Urinary bladder (tissue), 4 donors: ENCODE results near the gene FCER1G. TPM values are rescaled to one million over a fixed set of nuclear protein-coding genes. Genes with fewer than 3 reads are reported as not detected.

Source experiments
- DNase-seq: peaks from one replicate; pipeline ENCODE4 v3.0.0-alpha.2; 2015; ENCODE audit errors: extremely low spot score
- H3K27ac ChIP-seq: one replicate; pipeline ENCODE4 v1.5.1; 2013; ENCODE audit warnings: low read depth, mild to moderate bottlenecking, moderate library complexity
- H3K36me3 ChIP-seq: one replicate; pipeline ENCODE4 v1.6.1; 2013; ENCODE audit warnings: mild to moderate bottlenecking, moderate library complexity; ENCODE audit not compliant: insufficient read depth
- H3K4me1 ChIP-seq: one replicate; pipeline ENCODE4 v1.6.1; 2013; ENCODE audit warnings: mild to moderate bottlenecking, moderate library complexity; ENCODE audit not compliant: insufficient read depth
- H3K4me3 ChIP-seq: one replicate; pipeline ENCODE4 v1.5.1; 2013; ENCODE audit warnings: low read depth, low read length
- WGBS: extraction: QIAGEN DNeasy Blood & Tissue Kit; methylation state at CpG from one replicate; pipeline ENCODE4 v1.1.7; 2013; 5-methylcytosine and 5-hydroxymethylcytosine counted together
- polyA plus RNA-seq: library from polyadenylated mRNA; stranded (reverse); fragments of 200-250 nt; gene quantifications from one replicate; pipeline ENCODE4 v1.2.3, GENCODE V29; 2013
- total RNA-seq: library from RNA; depleted of rRNA; stranded (reverse); fragments of >200 nt; gene quantifications from one replicate; pipeline ENCODE4 v1.2.3, GENCODE V29; 2014
- donor health status: healthy with polysubstance abuse.
- donor health status: healthy.

The FCER1G gene
- total and polyA plus RNA-seq, 2 donors = 15.9 to 161 TPM

GRCh38 chr1:161261261-161262235 lies 46.5 kb downstream of the FCER1G start:
- H3K4me3 ChIP-seq = no peak overlapping the region
- no peak overlapping the region for H3K27ac ChIP-seq
- no peaks in the 10 kb centered on the region for H3K4me1 ChIP-seq
- DNase-seq = no peak
- 58% methylated on average over 12 of the region's 12 CpGs for WGBS
- H3K36me3 ChIP-seq = no peaks in the 10 kb centered on the region

DNA sequence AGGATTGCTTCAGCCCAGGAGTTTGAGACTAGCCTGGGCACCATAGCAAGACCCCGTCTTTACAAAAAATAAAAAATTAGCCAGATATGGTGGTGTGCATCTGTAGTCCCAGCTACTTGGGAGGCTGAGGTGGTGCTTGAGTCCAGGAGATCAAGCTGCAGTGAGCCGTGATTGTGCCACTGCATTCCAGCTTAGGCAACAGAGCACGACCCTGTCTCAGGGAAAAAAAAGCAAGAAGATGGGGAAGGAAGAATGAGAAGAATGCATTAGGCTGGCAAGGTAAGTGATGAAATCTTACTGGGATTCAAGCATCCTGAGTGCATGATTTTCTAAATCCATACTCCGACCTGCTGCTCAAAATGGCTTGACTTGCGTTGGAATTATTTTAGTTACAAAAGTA lies 50.2 kb downstream of the FCER1G start:
- H3K27ac ChIP-seq = no peak overlapping the region
- H3K36me3 ChIP-seq = no peaks in the 10 kb centered on the region
- no peak for DNase-seq
- no peaks in the 10 kb centered on the region for H3K4me1 ChIP-seq
- 80% methylated on average over 5 of the region's 5 CpGs for WGBS
- H3K4me3 ChIP-seq = no peak overlapping the region

- Histone ChIP-seq H3K27ac (no peak overlapping the region), H3K4me1 (no peaks in the 10 kb centered on the region), H3K36me3 (no peaks in the 10 kb centered on the region), H3K4me3 (no peak overlapping the region)
- DNase-seq = no peak
- 44% methylated on average over 3 of the region's 3 CpGs for WGBS
Observed at GRCh38 chr1:161266202-161266601, 51.1 kb downstream of the FCER1G start.

DNA sequence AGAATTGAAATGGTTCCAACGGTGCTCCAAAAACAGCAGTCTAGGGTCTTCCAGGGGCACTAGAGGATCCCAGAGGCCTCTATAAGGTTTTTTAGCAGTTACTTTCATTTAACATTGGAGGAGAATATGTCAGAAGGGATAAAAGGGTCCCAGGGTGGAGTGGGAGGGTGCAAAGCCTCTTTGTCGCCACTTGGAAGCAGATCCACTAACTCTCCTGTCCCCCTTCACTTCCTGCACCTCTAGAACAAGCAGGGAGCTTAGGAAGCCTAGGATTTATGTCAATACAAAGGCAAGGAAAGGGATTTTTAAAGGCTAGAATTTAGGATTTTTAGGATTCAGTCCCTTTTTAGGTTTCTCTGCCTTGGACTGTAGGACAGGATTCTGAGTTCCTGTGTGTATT lies 51.7 kb downstream of the FCER1G start:
- H3K36me3 ChIP-seq = no peaks in the 10 kb centered on the region
- DNase-seq = no peak
- H3K4me1 ChIP-seq = no peaks in the 10 kb centered on the region
- H3K27ac ChIP-seq = no peak overlapping the region
- no peak overlapping the region for H3K4me3 ChIP-seq
- WGBS = 41% methylated on average over 2 of the region's 2 CpGs

DNA sequence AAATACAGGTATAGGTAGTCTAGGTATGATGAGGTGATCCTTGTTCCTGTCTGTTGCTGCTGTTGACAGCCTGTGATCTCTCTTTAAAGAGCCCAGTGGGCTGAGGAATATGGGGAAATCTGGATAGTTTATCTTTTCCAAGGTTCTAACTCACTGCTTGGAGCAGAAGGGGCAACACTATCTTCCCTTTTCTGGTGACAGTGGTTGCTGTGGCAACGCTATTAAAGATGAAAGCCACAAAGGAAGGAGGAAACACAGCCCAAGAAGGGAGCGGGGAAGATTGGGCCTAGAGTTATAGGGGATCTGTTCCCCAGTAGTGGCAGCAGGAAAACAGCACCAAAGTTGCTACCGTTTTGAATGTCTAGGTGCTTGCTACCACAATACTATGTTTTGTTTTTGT lies 52.2 kb downstream of the FCER1G start:
- H3K36me3 ChIP-seq = no peaks in the 10 kb centered on the region
- 49% methylated on average over 3 of the region's 3 CpGs for WGBS
- no peak overlapping the region for H3K27ac ChIP-seq
- no peak overlapping the region for H3K4me3 ChIP-seq
- DNase-seq = no peak
- no peaks in the 10 kb centered on the region for H3K4me1 ChIP-seq

Other genes with a start within 250 kb of the FCER1G start
- 35.2 TPM for gene F11R, start 194.1 kb upstream of the FCER1G start, total RNA-seq
- gene F11R, start 194.1 kb upstream of the FCER1G start, polyA plus RNA-seq = 23.4 TPM
- 23.1 TPM for gene TSTD1, start 176.3 kb upstream of the FCER1G start, total RNA-seq
- gene TSTD1, start 176.3 kb upstream of the FCER1G start, polyA plus RNA-seq = 36.7 TPM
- 46.7 TPM for gene USF1, start 169.3 kb upstream of the FCER1G start, total RNA-seq
- 55.9 TPM for gene USF1, start 169.3 kb upstream of the FCER1G start, polyA plus RNA-seq
- 2.9 TPM for gene ARHGAP30, start 145.4 kb upstream of the FCER1G start, total RNA-seq
- gene ARHGAP30, start 145.4 kb upstream of the FCER1G start, polyA plus RNA-seq = 5.1 TPM
- 12.2 TPM for gene NECTIN4, start 125.7 kb upstream of the FCER1G start, total RNA-seq
- 5.0 TPM for gene NECTIN4, start 125.7 kb upstream of the FCER1G start, polyA plus RNA-seq
- gene KLHDC9, start 116.9 kb upstream of the FCER1G start, total RNA-seq = 1.3 TPM
- gene KLHDC9, start 116.9 kb upstream of the FCER1G start, polyA plus RNA-seq = 8.4 TPM
- gene PFDN2, start 97.3 kb upstream of the FCER1G start, total RNA-seq = 9.8 TPM
- gene PFDN2, start 97.3 kb upstream of the FCER1G start, polyA plus RNA-seq = 108 TPM
- gene NIT1, start 97.2 kb upstream of the FCER1G start, total RNA-seq = 18.9 TPM
- 49.5 TPM for gene NIT1, start 97.2 kb upstream of the FCER1G start, polyA plus RNA-seq
- gene DEDD, start 82.6 kb upstream of the FCER1G start, total RNA-seq = 16.9 TPM
- 43.0 TPM for gene DEDD, start 82.6 kb upstream of the FCER1G start, polyA plus RNA-seq
- 82.4 TPM for gene UFC1, start 61.3 kb upstream of the FCER1G start, total RNA-seq
- gene UFC1, start 61.3 kb upstream of the FCER1G start, polyA plus RNA-seq = 119 TPM
- 12.5 TPM for gene USP21, start 55.8 kb upstream of the FCER1G start, total RNA-seq
- gene USP21, start 55.8 kb upstream of the FCER1G start, polyA plus RNA-seq = 28.4 TPM
- 13.9 TPM for gene PPOX, start 48.9 kb upstream of the FCER1G start, total RNA-seq
- gene PPOX, start 48.9 kb upstream of the FCER1G start, polyA plus RNA-seq = 25.9 TPM
- 15.3 TPM for gene B4GALT3, start 37.8 kb upstream of the FCER1G start, total RNA-seq
- 21.5 TPM for gene B4GALT3, start 37.8 kb upstream of the FCER1G start, polyA plus RNA-seq
- 4.4 TPM for gene ADAMTS4, start 16.2 kb upstream of the FCER1G start, total RNA-seq
- 19.6 TPM for gene ADAMTS4, start 16.2 kb upstream of the FCER1G start, polyA plus RNA-seq
- 71.9 TPM for gene NDUFS2, start 12.9 kb upstream of the FCER1G start, total RNA-seq
- 100 TPM for gene NDUFS2, start 12.9 kb upstream of the FCER1G start, polyA plus RNA-seq
- gene APOA2, start 8.3 kb downstream of the FCER1G start, total RNA-seq = not detected
- gene APOA2, start 8.3 kb downstream of the FCER1G start, polyA plus RNA-seq = 5.4 TPM
- 6.0 TPM for gene TOMM40L, start 10.8 kb downstream of the FCER1G start, total RNA-seq
- gene TOMM40L, start 10.8 kb downstream of the FCER1G start, polyA plus RNA-seq = 14.3 TPM
- not detected for gene NR1I3, start 22.9 kb downstream of the FCER1G start, total RNA-seq
- 0.27 TPM for gene NR1I3, start 22.9 kb downstream of the FCER1G start, polyA plus RNA-seq
- 22.8 TPM for gene PCP4L1, start 43.5 kb downstream of the FCER1G start, total RNA-seq
- gene PCP4L1, start 43.5 kb downstream of the FCER1G start, polyA plus RNA-seq = 39.2 TPM
- gene MPZ, start 94.7 kb downstream of the FCER1G start, total RNA-seq = 27.1 TPM
- 10.2 TPM for gene MPZ, start 94.7 kb downstream of the FCER1G start, polyA plus RNA-seq
- gene SDHC, start 99.1 kb downstream of the FCER1G start, total RNA-seq = 29.4 TPM
- gene SDHC, start 99.1 kb downstream of the FCER1G start, polyA plus RNA-seq = 160 TPM
- gene CFAP126, start 152.6 kb downstream of the FCER1G start, total RNA-seq = not detected
- not detected for gene CFAP126, start 152.6 kb downstream of the FCER1G start, polyA plus RNA-seq